ENCODE data around the gene COL5A1.

- TF ChIP-seq CTCF (IDR thresholded peaks at IDR 0.05; ENCODE audit: insufficient read depth, low read length) (no peak), SPI1 (IDR thresholded peaks at IDR 0.05; ENCODE audit: borderline replicate concordance, low read depth) (no peak), GABPA (IDR thresholded peaks at IDR 0.05; ENCODE audit: low read depth) (no peak), POLR2AphosphoS5 (IDR thresholded peaks at IDR 0.05; ENCODE audit: low read depth) (no peak), REST (IDR thresholded peaks at IDR 0.05; ENCODE audit: insufficient replicate concordance, low read depth) (no peak)
Measured at GRCh38 chr9:134644725-134645606, 3.4 kb downstream of the COL5A1 start.

All from HL-60 (cell line).